GM12878 (cell line): ENCODE data around the gene VIP. TPM values are rescaled to one million over a fixed set of nuclear protein-coding genes. Genes with fewer than 3 reads are reported as not detected.

ENCODE experiments used
- ATAC-seq: fragments of 200-7000 bp; cut with Tn5 transposase; 3 replicates; pipeline ENCODE4 v1.9.1; 2020; ENCODE audit warnings: mild to moderate bottlenecking, moderate library complexity
- BruUV-seq: library from RNA; stranded (reverse); fragments of 400-500 nt; replicated peaks from 2 replicates; lab custom pipeline; 2021; lab: Mats Ljungman, UMichigan
- CTCF ChIA-PET: fragments of 300-600 bp; sonication (Branson Sonifier 250); formaldehyde crosslinking; extraction: SDS; loops from one replicate; lab custom pipeline; 2021; ENCODE audit warnings: inconsistent platforms; lab: Yijun Ruan, JAX
- POLR2A ChIA-PET: fragments of 350-600 bp; formaldehyde crosslinking; extraction: SDS; loops from one replicate; lab custom pipeline; 2021; ENCODE audit warnings: inconsistent platforms; lab: Charles Lee
- RAD21 ChIA-PET: fragments of 300-600 bp; sonication (Branson Sonifier 250); formaldehyde crosslinking; loops from one replicate; lab custom pipeline; 2023; ENCODE audit warnings: antibody characterized with exemption; ENCODE audit not compliant: unreplicated experiment; lab: Charles Lee
- SMC1A ChIA-PET: fragments of 300-600 bp; sonication (Branson Sonifier 250); formaldehyde crosslinking; loops from one replicate; lab custom pipeline; 2023; ENCODE audit not compliant: unreplicated experiment, uncharacterized antibody; lab: Charles Lee
- DNase-seq: peaks from one replicate; pipeline ENCODE4 v3.0.0-alpha.2; 2011; ENCODE audit warnings: low read depth, low spot score
- FAIRE-seq: peaks from 3 replicates; lab custom pipeline; 2011; peaks lifted over from hg19 to GRCh38; lab: Jason Lieb, UNC
- H2AFZ ChIP-seq: 2 replicates; pipeline ENCODE4 v1.6.0; 2011; ENCODE audit warnings: low read depth, low read length, control low read depth; ENCODE audit not compliant: control insufficient read depth
- H3K27ac ChIP-seq: 2 replicates; pipeline ENCODE4 v1.5.1; 2011; ENCODE audit warnings: control low read depth; ENCODE audit not compliant: control insufficient read depth, insufficient read depth
- H3K27me3 ChIP-seq, 2 experiments: replicated peaks in 1 of 2; 2 replicates each; pipeline versions ENCODE4 v1.6.0 to v1.6.1; 2011; ENCODE audit warnings: low read length in 1 of 2; ENCODE audit not compliant: control insufficient read depth in 2 of 2, insufficient read depth in 2 of 2
- H3K36me3 ChIP-seq, 2 experiments: 2 replicates each; pipeline ENCODE4 v1.5.1; 2011; ENCODE audit warnings: low read length in 1 of 2; ENCODE audit not compliant: control insufficient read depth in 2 of 2, insufficient read depth in 2 of 2
- H3K4me1 ChIP-seq: 2 replicates; pipeline ENCODE4 v1.6.1; 2011; ENCODE audit warnings: mild to moderate bottlenecking, low read length, moderate library complexity, mixed read lengths; ENCODE audit not compliant: control insufficient read depth, insufficient read depth
- H3K4me2 ChIP-seq: 2 replicates; pipeline ENCODE4 v1.6.0; 2011; ENCODE audit warnings: control low read depth; ENCODE audit not compliant: control insufficient read depth, insufficient read depth
- H3K4me3 ChIP-seq: fragments of 200-600 bp; sonication (generic); 2 replicates; pipeline ENCODE4 v1.5.1; 2016
- H3K79me2 ChIP-seq: 2 replicates; pipeline ENCODE4 v1.6.0; 2011; ENCODE audit warnings: low read length; ENCODE audit not compliant: control insufficient read depth, insufficient read depth
- H3K9ac ChIP-seq: 2 replicates; pipeline ENCODE4 v1.8.0; 2011; ENCODE audit warnings: low read length, control low read depth, mixed read lengths; ENCODE audit not compliant: control insufficient read depth, insufficient read depth
- H3K9me3 ChIP-seq: replicated peaks from 3 replicates; pipeline ENCODE4 v1.5.1; 2011; ENCODE audit warnings: mild to moderate bottlenecking, low read length; ENCODE audit not compliant: control insufficient read depth, insufficient read depth
- H4K20me1 ChIP-seq: 2 replicates; pipeline ENCODE4 v1.6.0; 2011; ENCODE audit not compliant: control insufficient read depth, insufficient read depth
- BRCA1 ChIP-seq: IDR thresholded peaks from 2 replicates; pipeline ENCODE4 v1.6.1; 2011; ENCODE audit warnings: low read depth, low read length, improper control_type of control experiment
- CEBPB ChIP-seq, 2 experiments: fragments of 150-350 bp in 1 of 2; IDR thresholded peaks; 2 replicates each; pipeline ENCODE4 v1.6.1; 2012 to 2014; ENCODE audit warnings: low read depth in 2 of 2, low read length in 2 of 2, borderline replicate concordance in 1 of 2, inconsistent platforms in 1 of 2
- EP300 ChIP-seq, 2 experiments: fragments of 150-350 bp in 1 of 2; IDR thresholded peaks; 2 replicates each; pipeline ENCODE4 v1.6.1; 2011 to 2012; ENCODE audit warnings: low read depth in 2 of 2, low read length in 2 of 2, borderline replicate concordance in 1 of 2, improper control_type of control experiment in 1 of 2, inconsistent platforms in 1 of 2; ENCODE audit not compliant: control insufficient read depth in 1 of 2
- ESRRA ChIP-seq: IDR thresholded peaks from 2 replicates; pipeline ENCODE4 v1.6.1; 2012; ENCODE audit warnings: mild to moderate bottlenecking, low read length, improper control_type of control experiment
- FOS ChIP-seq: IDR thresholded peaks from 3 replicates; pipeline ENCODE4 v1.6.1; 2011; ENCODE audit warnings: borderline replicate concordance; ENCODE audit not compliant: insufficient read length; ENCODE audit errors: extremely low read depth
- HSF1 ChIP-seq: fragments of 150-350 bp; IDR thresholded peaks from 2 replicates; pipeline ENCODE4 v1.6.1; 2014; ENCODE audit warnings: mild to moderate bottlenecking, low read depth, low read length
- KAT2A ChIP-seq: conservative IDR thresholded peaks from 2 replicates; pipeline ENCODE4 v1.6.1; 2011; ENCODE audit warnings: low read depth, low read length; ENCODE audit not compliant: control insufficient read depth
- KLF5 ChIP-seq: fragments of 450-650 bp; IDR thresholded peaks from 2 replicates; pipeline ENCODE4 v1.6.1; 2014; ENCODE audit warnings: mild to moderate bottlenecking; ENCODE audit not compliant: partially characterized antibody
- MTA2 ChIP-seq: fragments of 450-650 bp; IDR thresholded peaks from 2 replicates; pipeline ENCODE4 v1.6.1; 2016; ENCODE audit warnings: low read depth, mild to moderate bottlenecking, moderate library complexity
- PRDM15 ChIP-seq: fragments of 450-650 bp; formaldehyde crosslinking; IDR thresholded peaks from 2 replicates; pipeline ENCODE4 v1.4.0; 2020; ENCODE audit warnings: mild to moderate bottlenecking, moderate library complexity
- RB1 ChIP-seq: fragments of 450-650 bp; formaldehyde crosslinking; IDR thresholded peaks from 2 replicates; pipeline ENCODE4 v1.6.1; 2017; ENCODE audit warnings: mild to moderate bottlenecking, borderline replicate concordance
- SPI1 ChIP-seq: IDR thresholded peaks from 2 replicates; pipeline ENCODE4 v1.6.1; 2011; ENCODE audit warnings: low read depth, mild to moderate bottlenecking, low read length, moderate library complexity, borderline replicate concordance; ENCODE audit not compliant: insufficient read depth
- SUPT20H ChIP-seq: IDR thresholded peaks from 2 replicates; pipeline ENCODE4 v1.6.1; 2011; ENCODE audit warnings: low read depth, mild to moderate bottlenecking, low read length, moderate library complexity, borderline replicate concordance; ENCODE audit not compliant: control insufficient read depth
- TARDBP ChIP-seq: IDR thresholded peaks from 2 replicates; pipeline ENCODE4 v1.6.1; 2016; ENCODE audit warnings: borderline replicate concordance
- USF2 ChIP-seq: IDR thresholded peaks from 2 replicates; pipeline ENCODE4 v1.6.1; 2011; ENCODE audit warnings: low read depth, low read length, improper control_type of control experiment, borderline replicate concordance
- WRNIP1 ChIP-seq: IDR thresholded peaks from 2 replicates; pipeline ENCODE4 v1.6.1; 2011; ENCODE audit warnings: low read depth, low read length, improper control_type of control experiment, borderline replicate concordance
- ZNF622 ChIP-seq: fragments of 450-650 bp; IDR thresholded peaks from 2 replicates; pipeline ENCODE4 v1.6.1; 2017; ENCODE audit warnings: mild to moderate bottlenecking, inconsistent platforms
- WGBS: methylation state at CpG from one replicate; pipeline ENCODE4 v1.1.6; 2016; ENCODE audit warnings: low lambda C conversion rate; ENCODE audit not compliant: insufficient replicate concordance, insufficient coverage; ENCODE audit errors: missing lambda C conversion rate; 5-methylcytosine and 5-hydroxymethylcytosine counted together
- in situ Hi-C: fragments of 300-500 bp; cut with MboI; formaldehyde crosslinking; loops from 9 replicates; pipeline ENCODE4 v1.14.3; 2018; ENCODE audit warnings: mixed read lengths
- intact Hi-C: fragments of 100-400 bp; cut with micrococcal nuclease; formaldehyde crosslinking; loops from one replicate; pipeline ENCODE4 v1.14.2; 2022; ENCODE audit not compliant: unreplicated experiment
- polyA plus RNA-seq, 11 experiments: library from polyadenylated mRNA; depleted of rRNA in 4 of 11; unstranded in 6 of 11; stranded (reverse) in 5 of 11; fragments of >200 nt; fragmentation: Nextera tagmentation in 4 of 11; fragmentation: Illumina TruSeq in 1 of 11; extraction: Ambion mirVana in 4 of 11; extraction: Trizol in 1 of 11; gene quantifications; 1 replicate in 1 of 11; 2 replicates in 10 of 11; pipeline versions ENCODE4 v1.2.1 to v1.2.3, GENCODE V29; 2011 to 2016; ENCODE audit warnings: inconsistent platforms in 2 of 11, missing spikeins in 2 of 11, low read depth in 1 of 11
- total RNA-seq, 4 experiments: library from RNA; depleted of rRNA in 3 of 4; stranded (reverse); fragments of >200 nt in 3 of 4; fragmentation: Illumina TruSeq in 1 of 4; extraction: Trizol in 1 of 4; gene quantifications; 2 replicates each; pipeline versions ENCODE4 v1.2.1 to v1.2.3, GENCODE V29; 2013 to 2021

VIP gene
- total and polyA plus RNA-seq, 10 of the 15 experiments (the other 5 are each of a cell fraction or from before 2014, with no cell fraction given) = 0.23 TPM; not detected in 9

GRCh38 chr6:152745509-152746171, 5.0 kb upstream of the VIP start:
- SMC1A ChIA-PET = no interaction called here
- ATAC-seq (no peak), FAIRE-seq (no peak), DNase-seq (no peak)
- Histone ChIP-seq H3K9ac (no peak overlapping the region), H3K79me2 (no peaks in the 10 kb centered on the region), H3K36me3 (no peaks in the 10 kb centered on the region), H3K4me1 (no peaks in the 10 kb centered on the region), H3K4me2 (no peak overlapping the region), H3K4me3 (no peak overlapping the region), H3K27ac (no peak overlapping the region), H4K20me1 (no peaks in the 10 kb centered on the region), H3K27me3 (no peaks in the 10 kb centered on the region), H3K9me3 (no peaks in the 10 kb centered on the region), H2AFZ (no peak overlapping the region)
- in situ Hi-C loops (no loop called here), intact Hi-C loops (loop anchor here (5.0 kb wide), 1 partner anchor 152 kb away; no protein-coding TSS in a partner anchor)
- RAD21 ChIA-PET = no interaction called here
- BruUV-seq = no TSS peak
- TF ChIP-seq KAT2A = no peak
- no peak for TF ChIP-seq RB1
- no peak for TF ChIP-seq USF2
- TF ChIP-seq PRDM15 (CRISPR knock-in tag) = no peak
- TF ChIP-seq ZNF622 = no peak
- TF ChIP-seq EP300 (IDR thresholded peaks at IDR 0.05; ENCODE audit: borderline replicate concordance in 1 of 2, control insufficient read depth in 1 of 2, low read depth in 2 of 2, low read length in 2 of 2) = no peak
- no peak for TF ChIP-seq KLF5
- no peak for TF ChIP-seq MTA2
- TF ChIP-seq CEBPB (IDR thresholded peaks at IDR 0.05; ENCODE audit: borderline replicate concordance in 1 of 2, low read depth in 2 of 2, low read length in 2 of 2) = no peak
- TF ChIP-seq BRCA1 = no peak
- no peak for TF ChIP-seq TARDBP
- no peak for TF ChIP-seq ESRRA
- no peak for TF ChIP-seq SPI1
- no peak for TF ChIP-seq WRNIP1
- no peak for TF ChIP-seq HSF1
- TF ChIP-seq SUPT20H = no peak
- no peak for TF ChIP-seq FOS
- 12% methylated on average over 4 of the region's 4 CpGs for WGBS
- POLR2A ChIA-PET = no interaction called here
- CTCF ChIA-PET = no interaction called here
